ENCODE results near the gene TMEM214. TPM values are rescaled to one million over a fixed set of nuclear protein-coding genes. Genes with fewer than 3 reads are reported as not detected.

TMEM214 gene
- 47.0 to 70.0 TPM (median 69.4 TPM) in 5 replicates for total RNA-seq (2022; extraction: Qiagen RNA extraction)

GRCh38 chr2:27032495-27033252 is at the start of gene TMEM214:
TMEM214 (plus strand) TSS chr2:27032965; CDS start chr2:27033016, 51 bp downstream.

GRCh38 chr2:27050996-27051901 is 18.5 kb downstream of the TMEM214 start, which contains the start of gene AGBL5:
AGBL5 (plus strand) TSS chr2:27051668; CDS start chr2:27052959, 1,291 bp downstream.

GRCh38 chr2:27071277-27071989 is 38.7 kb downstream of the TMEM214 start, which contains the start of gene OST4:
OST4 (minus strand) TSS chr2:27071654.

GRCh38 chr2:27078267-27079194 is 45.8 kb downstream of the TMEM214 start, which contains the start of gene EMILIN1:
EMILIN1 (plus strand) TSS chr2:27078615; CDS start chr2:27079066, 451 bp downstream.

GRCh38 chr2:27086724-27087593 is 54.2 kb downstream of the TMEM214 start, which contains the start of gene KHK:
KHK (plus strand) TSS chr2:27086772; CDS start chr2:27087260, 488 bp downstream.

Other genes starting within 250 kb of the TMEM214 start
- gene CENPA, start 246.9 kb upstream of the TMEM214 start, total RNA-seq (2022; extraction: Qiagen RNA extraction): 38.8 to 53.8 TPM (median 51.0 TPM) in 5 replicates
- 3.6 to 6.4 TPM (median 5.2 TPM) in 5 replicates for gene DPYSL5, start 184.8 kb upstream of the TMEM214 start, total RNA-seq (2022; extraction: Qiagen RNA extraction)
- 8.5 to 11.4 TPM (median 9.9 TPM) in 5 replicates for gene MAPRE3, start 62.3 kb upstream of the TMEM214 start, total RNA-seq (2022; extraction: Qiagen RNA extraction)
- 28.5 to 34.9 TPM (median 34.4 TPM) in 5 replicates for gene AGBL5, start 18.7 kb downstream of the TMEM214 start, total RNA-seq (2022; extraction: Qiagen RNA extraction)
- gene OST4, start 38.7 kb downstream of the TMEM214 start, total RNA-seq (2022; extraction: Qiagen RNA extraction): 529 to 708 TPM (median 553 TPM) in 5 replicates
- gene EMILIN1, start 45.6 kb downstream of the TMEM214 start, total RNA-seq (2022; extraction: Qiagen RNA extraction): 0.32 to 0.57 TPM (median 0.43 TPM) in 5 replicates
- 7.6 to 9.1 TPM (median 8.3 TPM) in 5 replicates for gene KHK, start 53.8 kb downstream of the TMEM214 start, total RNA-seq (2022; extraction: Qiagen RNA extraction)
- gene CGREF1, start 86.2 kb downstream of the TMEM214 start, total RNA-seq (2022; extraction: Qiagen RNA extraction): 7.2 to 8.1 TPM (median 7.8 TPM) in 5 replicates
- gene ABHD1, start 90.8 kb downstream of the TMEM214 start, total RNA-seq (2022; extraction: Qiagen RNA extraction): 0.50 to 1.8 TPM (median 1.5 TPM) in 5 replicates
- gene PREB, start 101.7 kb downstream of the TMEM214 start, total RNA-seq (2022; extraction: Qiagen RNA extraction): 41.9 to 59.1 TPM (median 55.6 TPM) in 5 replicates
- not detected in 5 replicates for gene PRR30, start 106.4 kb downstream of the TMEM214 start, total RNA-seq (2022; extraction: Qiagen RNA extraction)
- not detected in 5 replicates for gene TCF23, start 116.0 kb downstream of the TMEM214 start, total RNA-seq (2022; extraction: Qiagen RNA extraction)
- gene ATRAID, start 179.1 kb downstream of the TMEM214 start, total RNA-seq (2022; extraction: Qiagen RNA extraction): 203 to 224 TPM (median 205 TPM) in 5 replicates
- gene SLC5A6, start 179.3 kb downstream of the TMEM214 start, total RNA-seq (2022; extraction: Qiagen RNA extraction): 63.3 to 67.2 TPM (median 66.7 TPM) in 5 replicates
- 46.1 to 66.1 TPM (median 64.5 TPM) in 5 replicates for gene CAD, start 184.4 kb downstream of the TMEM214 start, total RNA-seq (2022; extraction: Qiagen RNA extraction)
- 1.8 to 3.4 TPM (median 3.3 TPM) in 5 replicates for gene SLC30A3, start 230.1 kb downstream of the TMEM214 start, total RNA-seq (2022; extraction: Qiagen RNA extraction)
- not detected in 5 replicates for gene DNAJC5G, start 242.5 kb downstream of the TMEM214 start, total RNA-seq (2022; extraction: Qiagen RNA extraction)
- gene TRIM54, start 249.5 kb downstream of the TMEM214 start, total RNA-seq (2022; extraction: Qiagen RNA extraction): 0.67 to 1.2 TPM (median 0.81 TPM) in 5 replicates